Naive B cell (primary cell): Measurements from ENCODE around the gene NHEJ1. TPM values are rescaled to one million over a fixed set of nuclear protein-coding genes. Genes with fewer than 3 reads are reported as not detected.
A peak's percentile ranks its signal among the peaks of the same experiment; 100 is the strongest.

Experiments used
- ATAC-seq, 2 donors: fragments of 150-1000 bp; cut with Tn5 transposase; 2 replicates each; pipeline ENCODE4 v1.10.0; 2021; ENCODE audit warnings: low read depth in 2 of 2, mild to moderate bottlenecking in 2 of 2, moderate library complexity in 2 of 2
- DNase-seq: peaks from one replicate; pipeline ENCODE4 v3.0.0; 2022
- H3K27ac Mint-ChIP-seq, 6 donors: one replicate each; pipeline ENCODE4 v1.8.0; 2020 to 2022; ENCODE audit warnings: mild to moderate bottlenecking in 6 of 6, mixed read lengths in 6 of 6, moderate library complexity in 5 of 6, inconsistent platforms in 2 of 6
- H3K27me3 Mint-ChIP-seq, 3 donors: one replicate each; pipeline ENCODE4 v1.8.0; 2021 to 2022; ENCODE audit warnings: mixed read lengths in 3 of 3, mild to moderate bottlenecking in 1 of 3
- H3K36me3 Mint-ChIP-seq, 2 donors: one replicate each; pipeline ENCODE4 v1.8.0; 2020 to 2022; ENCODE audit warnings: mixed read lengths in 2 of 2, inconsistent platforms in 1 of 2, mild to moderate bottlenecking in 1 of 2
- H3K4me1 Mint-ChIP-seq, 3 donors: one replicate each; pipeline ENCODE4 v1.8.0; 2020 to 2022; ENCODE audit warnings: mixed read lengths in 3 of 3, inconsistent platforms in 1 of 3, mild to moderate bottlenecking in 1 of 3, moderate library complexity in 1 of 3
- H3K4me3 Mint-ChIP-seq, 8 donors: one replicate each; pipeline ENCODE4 v1.8.0; 2020 to 2022; ENCODE audit warnings: mild to moderate bottlenecking in 8 of 8, mixed read lengths in 8 of 8, moderate library complexity in 8 of 8, inconsistent platforms in 2 of 8
- H3K9me3 Mint-ChIP-seq, 7 donors: one replicate each; pipeline ENCODE4 v1.8.0; 2020 to 2022; ENCODE audit warnings: mixed read lengths in 7 of 7, mild to moderate bottlenecking in 5 of 7, inconsistent platforms in 2 of 7, moderate library complexity in 1 of 7
- polyA plus RNA-seq, 6 donors: library from polyadenylated mRNA; unstranded; fragments of 300-500 nt; fragmentation: Illumina TruSeq; gene quantifications; one replicate each; pipeline ENCODE4 v1.2.3, GENCODE V29; 2021; ENCODE audit warnings: low read depth in 6 of 6

Gene NHEJ1
- polyA plus RNA-seq, 6 donors from 2014 or later, result 24.8 to 31.5 (median 27.7) TPM

DNA sequence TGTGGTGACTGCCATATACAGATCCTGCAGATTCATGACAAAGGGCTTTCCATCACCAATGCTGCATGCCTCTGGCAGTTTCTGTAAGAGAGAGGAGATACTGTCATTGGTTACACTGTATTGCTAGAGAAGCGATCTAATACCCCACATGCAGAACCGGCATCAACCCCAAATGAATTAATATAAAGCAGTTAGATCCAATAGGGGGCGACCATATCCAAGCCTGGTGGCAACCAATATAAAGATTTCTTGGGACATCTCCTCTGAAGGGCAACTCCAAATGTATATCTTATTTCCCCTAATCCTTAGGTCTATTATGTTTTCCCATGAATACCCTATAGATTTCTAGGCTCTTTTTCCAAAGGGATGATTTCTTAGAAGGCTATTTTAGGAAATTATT, 82.5 kb downstream of the NHEJ1 start:
- no peaks in the 10 kb centered on the region for H3K27me3 Mint-ChIP-seq
- H3K4me1 Mint-ChIP-seq, result peaks cover 5 to 24% (median 21%) of the 10 kb centered on the region in 3 donors
- peaks cover 10 to 19% of the 10 kb centered on the region in 2 donors for H3K36me3 Mint-ChIP-seq
- H3K27ac Mint-ChIP-seq, result peak overlapping the region in 1 of 6 donors; percentile 24
- DNase-seq, result no peak
- no peak for ATAC-seq
- H3K9me3 Mint-ChIP-seq, result no peaks in the 10 kb centered on the region
- no peak overlapping the region for H3K4me3 Mint-ChIP-seq

DNA sequence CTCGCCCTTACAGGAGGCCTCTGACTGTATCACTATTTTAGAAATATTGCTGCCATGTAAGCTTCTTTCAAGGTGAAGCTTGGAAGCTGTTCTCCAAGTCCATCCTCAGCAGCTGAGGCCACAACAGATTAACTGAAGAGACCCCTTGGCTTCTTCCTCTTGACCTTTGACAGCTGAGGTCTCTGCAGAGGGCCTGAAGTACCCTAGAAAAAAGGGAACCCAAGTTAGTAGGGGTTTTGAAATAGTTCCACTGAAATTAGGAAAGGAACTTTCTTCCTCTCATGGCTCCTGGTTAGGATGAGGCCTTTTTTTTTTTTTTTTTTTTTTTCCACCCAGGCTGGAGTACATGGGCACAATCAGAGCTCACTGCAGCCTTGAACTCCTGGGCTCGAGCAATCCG, 84.4 kb downstream of the NHEJ1 start:
- no peak overlapping the region for H3K4me3 Mint-ChIP-seq
- DNase-seq (no peak), ATAC-seq (no peak)
- H3K4me1 Mint-ChIP-seq, result peaks cover 0 to 7% (median 5%) of the 10 kb centered on the region in 3 donors
- no peaks in the 10 kb centered on the region for H3K9me3 Mint-ChIP-seq
- H3K36me3 Mint-ChIP-seq, result peaks cover 14 to 27% of the 10 kb centered on the region in 2 donors
- no peaks in the 10 kb centered on the region for H3K27me3 Mint-ChIP-seq
- peak overlapping the region in 1 of 6 donors; percentile 26 for H3K27ac Mint-ChIP-seq

DNA sequence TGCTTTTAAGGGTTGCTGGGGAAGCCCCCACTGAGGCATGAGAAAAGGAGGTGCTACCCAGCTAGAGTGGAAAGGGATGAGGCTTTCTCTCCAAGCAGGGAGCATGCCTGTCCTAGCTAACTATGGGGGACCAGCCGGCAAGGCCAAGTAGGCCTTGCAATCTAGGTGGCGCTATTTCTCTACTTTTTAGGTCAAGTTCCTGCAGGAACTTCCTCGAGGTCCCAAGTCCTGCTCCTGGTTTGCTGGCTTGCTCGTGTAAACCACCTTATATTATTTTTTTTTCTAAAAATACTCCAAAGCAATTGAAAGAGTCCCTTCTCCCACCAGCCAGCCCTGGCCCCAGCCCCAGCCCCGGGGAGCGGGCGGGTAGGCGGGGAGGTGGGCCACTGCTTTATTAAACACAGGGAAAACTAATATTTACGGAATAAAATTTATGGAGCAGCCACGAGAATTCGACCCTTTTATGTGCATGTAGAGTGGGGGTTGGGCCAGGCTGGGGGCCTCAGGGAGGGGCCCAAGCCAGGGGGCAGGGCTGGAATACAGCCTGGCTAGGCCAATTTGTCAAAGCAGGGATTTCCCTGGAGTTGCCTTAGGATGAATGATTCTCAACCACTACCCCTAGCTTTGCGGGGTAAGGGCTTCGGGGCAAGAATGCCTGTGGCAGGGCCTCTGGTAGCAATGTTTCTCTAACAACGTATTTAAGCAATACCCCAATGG, 87.0 kb downstream of the NHEJ1 start:
- DNase-seq, result no peak
- Mint-ChIP-seq H3K4me1 (no peaks in the 10 kb centered on the region), H3K4me3 (no peak overlapping the region), H3K36me3 (peaks cover 14 to 27% of the 10 kb centered on the region in 2 donors), H3K27me3 (no peaks in the 10 kb centered on the region), H3K9me3 (no peaks in the 10 kb centered on the region), H3K27ac (no peak overlapping the region)
- no peak for ATAC-seq

DNA sequence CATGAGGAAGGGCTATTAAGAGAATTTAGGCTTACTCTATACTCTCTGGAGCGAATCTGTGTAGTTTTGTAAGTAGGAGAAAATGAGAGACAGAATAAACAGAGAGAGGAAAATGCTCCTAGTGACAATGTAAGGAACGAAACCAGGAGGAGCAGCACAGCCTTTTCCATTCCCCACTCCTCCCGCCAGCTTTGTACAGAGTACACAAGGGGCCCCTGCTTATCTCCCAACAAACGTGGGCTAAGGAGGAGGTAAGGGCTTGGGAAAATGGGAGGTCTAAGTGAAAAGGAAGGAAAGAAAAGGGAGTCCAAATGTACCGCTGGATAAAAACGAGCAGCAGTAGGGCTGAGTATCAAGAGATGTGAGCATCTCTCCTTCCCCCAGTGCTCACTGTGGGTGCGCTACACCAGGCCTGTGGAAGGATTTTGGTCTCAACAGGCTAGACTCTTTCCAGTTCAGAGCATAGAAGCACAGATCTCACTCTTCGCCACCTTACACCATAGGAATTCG, 87.8 kb downstream of the NHEJ1 start:
- no peaks in the 10 kb centered on the region for H3K4me1 Mint-ChIP-seq
- ATAC-seq, result no peak
- no peak for DNase-seq
- peaks cover 13 to 27% of the 10 kb centered on the region in 2 donors for H3K36me3 Mint-ChIP-seq
- H3K4me3 Mint-ChIP-seq, result no peak overlapping the region
- H3K9me3 Mint-ChIP-seq, result no peaks in the 10 kb centered on the region
- peak overlapping the region in 2 of 6 donors; percentile 49 to 55 for H3K27ac Mint-ChIP-seq
- no peaks in the 10 kb centered on the region for H3K27me3 Mint-ChIP-seq

DNA sequence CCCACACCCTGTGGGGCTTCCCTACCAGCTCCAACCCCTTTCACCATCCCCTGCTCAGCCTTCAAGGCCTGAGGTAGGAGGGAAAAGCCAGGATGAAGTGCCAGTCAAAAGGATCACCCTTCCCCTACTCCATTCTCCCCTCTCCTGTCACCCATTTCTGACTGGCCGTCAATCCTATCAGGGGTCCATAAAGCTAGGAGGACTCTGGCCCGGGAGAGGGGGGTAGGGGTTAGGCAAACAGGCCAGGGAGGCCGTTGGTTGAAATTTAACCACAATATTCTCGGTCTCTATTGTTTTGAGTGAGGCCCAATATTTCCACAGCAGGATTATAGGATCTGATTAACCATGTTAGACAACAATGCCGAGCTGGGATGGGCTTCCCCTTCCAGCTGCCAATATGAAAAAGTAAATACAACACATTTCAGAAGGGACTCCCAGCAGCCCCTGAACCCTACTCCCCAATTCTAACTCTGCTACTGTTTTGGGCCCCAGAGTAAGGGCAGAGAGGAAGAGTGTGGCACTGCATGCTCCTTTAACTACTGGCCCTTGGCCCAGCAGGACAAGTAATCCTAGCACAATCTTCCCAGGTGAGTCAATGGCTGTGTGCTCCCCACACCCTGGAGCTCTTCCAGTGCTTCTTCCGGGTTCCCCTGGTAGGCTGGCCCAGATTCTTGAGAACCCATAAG, 89.3 kb downstream of the NHEJ1 start:
- DNase-seq (no peak), ATAC-seq (no peak)
- H3K4me3 Mint-ChIP-seq, result no peak overlapping the region
- no peaks in the 10 kb centered on the region for H3K4me1 Mint-ChIP-seq
- peaks cover 4 to 17% of the 10 kb centered on the region in 2 donors for H3K36me3 Mint-ChIP-seq
- no peaks in the 10 kb centered on the region for H3K9me3 Mint-ChIP-seq
- no peak overlapping the region for H3K27ac Mint-ChIP-seq
- H3K27me3 Mint-ChIP-seq, result peaks cover 0 to 5% (median 0%) of the 10 kb centered on the region in 3 donors

DNA sequence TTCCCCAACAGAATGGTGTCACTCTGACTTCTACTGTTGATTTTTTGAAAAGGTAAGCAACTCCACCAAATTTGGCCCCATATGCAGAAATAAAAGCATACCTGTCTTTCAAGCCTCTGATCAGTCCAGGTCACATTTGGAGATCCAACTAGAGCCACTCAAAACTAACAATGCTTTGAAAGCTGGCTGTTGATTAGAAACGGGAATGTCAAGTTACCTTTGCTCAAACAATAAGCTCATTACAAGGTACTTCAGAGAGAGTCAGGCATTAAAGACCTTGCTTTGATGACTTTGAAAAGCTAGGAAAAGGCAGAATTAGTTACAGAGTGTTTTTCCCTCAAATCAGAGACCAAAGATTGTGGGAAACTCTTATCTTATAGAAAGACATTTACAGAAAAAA, 95.1 kb downstream of the NHEJ1 start:
- ATAC-seq, result no peak
- Mint-ChIP-seq H3K27ac (peak overlapping the region in 1 of 6 donors; percentile 54), H3K9me3 (no peaks in the 10 kb centered on the region), H3K4me3 (no peak overlapping the region), H3K27me3 (peaks cover 31 to 43% (median 35%) of the 10 kb centered on the region in 3 donors), H3K36me3 (no peaks in the 10 kb centered on the region), H3K4me1 (peaks cover 0 to 3% (median 0%) of the 10 kb centered on the region in 3 donors)
- no peak for DNase-seq

DNA sequence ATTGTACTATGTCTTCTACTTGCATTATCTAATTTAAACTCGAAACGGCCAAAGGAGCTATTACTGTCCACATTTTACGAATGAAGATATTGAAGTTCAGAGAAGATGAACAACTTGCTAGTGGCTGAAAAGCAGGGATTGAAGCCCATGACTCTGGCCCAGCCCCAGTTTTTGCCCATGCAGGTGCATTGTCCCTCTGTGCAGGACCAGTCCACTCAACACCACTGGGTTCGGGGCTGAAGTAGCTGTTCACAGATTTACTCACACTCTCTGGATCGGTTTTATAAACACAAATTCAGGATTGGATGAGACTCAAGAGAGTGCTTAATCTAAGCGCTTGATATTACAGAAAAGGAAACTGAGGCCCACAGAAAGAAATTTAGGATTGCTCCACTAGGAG, 98.5 kb downstream of the NHEJ1 start:
- peaks cover 49 to 76% (median 56%) of the 10 kb centered on the region in 3 donors for H3K27me3 Mint-ChIP-seq
- H3K9me3 Mint-ChIP-seq, result no peaks in the 10 kb centered on the region
- ATAC-seq (no peak), DNase-seq (no peak)
- H3K36me3 Mint-ChIP-seq, result no peaks in the 10 kb centered on the region
- H3K27ac Mint-ChIP-seq, result no peak overlapping the region
- peak overlapping the region in 1 of 8 donors; percentile 29 for H3K4me3 Mint-ChIP-seq
- peaks cover 16 to 27% (median 21%) of the 10 kb centered on the region in 3 donors for H3K4me1 Mint-ChIP-seq

DNA sequence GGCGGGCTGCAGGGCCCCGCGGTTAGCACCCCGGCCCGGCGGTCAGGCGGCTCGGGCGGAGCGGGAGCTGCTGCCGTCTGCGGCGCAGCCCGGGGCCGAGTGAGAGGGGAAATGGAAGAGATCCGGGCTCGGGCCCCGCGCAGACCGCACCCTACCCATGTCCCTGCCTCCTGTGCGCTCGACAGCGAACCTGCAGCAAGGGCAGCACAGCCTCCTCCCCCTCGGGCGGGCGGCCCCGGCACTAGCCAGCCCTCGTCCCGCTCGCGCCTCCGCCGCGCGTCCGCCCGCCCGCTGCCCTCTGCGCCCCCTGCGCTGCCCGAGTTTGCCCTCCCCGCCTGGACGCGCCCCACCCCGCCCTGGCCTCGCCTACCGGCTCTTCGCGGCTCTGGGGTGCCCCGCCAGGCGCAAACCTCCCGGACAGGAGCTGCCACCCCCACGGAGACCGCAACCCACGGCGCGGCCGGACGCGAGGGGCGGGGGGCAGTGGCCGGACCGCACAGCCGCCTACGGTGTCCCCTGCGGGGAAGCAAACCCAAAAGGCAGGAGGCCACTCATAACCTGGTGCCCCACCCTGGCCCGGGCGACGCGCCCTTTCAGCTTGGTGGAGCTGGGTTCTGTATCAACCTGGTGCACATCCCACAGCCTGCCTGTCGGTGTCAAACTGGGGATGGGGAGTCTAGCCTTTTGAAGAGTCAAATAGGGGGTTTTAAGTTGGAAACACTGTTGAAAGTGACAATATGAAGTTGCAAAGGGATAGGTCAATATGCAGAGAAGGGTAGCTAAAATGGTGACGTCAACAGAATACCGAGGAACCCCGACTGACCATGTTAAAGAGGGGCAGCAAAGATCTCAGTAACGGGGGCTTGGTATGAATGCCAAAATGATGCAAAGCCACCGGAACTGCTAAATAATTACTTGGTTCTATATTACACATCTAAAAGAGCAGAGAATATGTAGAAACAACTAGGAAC, 99.5 kb downstream of the NHEJ1 start, which contains the start of gene IHH:
Gene IHH, minus strand, starts transcription at position 101 of the 971 bp plus-strand sequence. CDS start 454 bp downstream, outside the sequence.
- peak within 1 kb of the TSS in 2 of 6 donors; percentile 21 to 94 for H3K27ac Mint-ChIP-seq
- ATAC-seq, result peak in 1 of 2 donors; percentile 15
- H3K36me3 Mint-ChIP-seq, result peaks cover 0 to 3% of the 10 kb centered on the region in 2 donors
- H3K4me1 Mint-ChIP-seq, result peaks cover 16 to 29% (median 21%) of the 10 kb centered on the region in 3 donors
- H3K9me3 Mint-ChIP-seq, result peaks cover 0 to 2% (median 0%) of the 10 kb centered on the region in 7 donors
- DNase-seq, result no peak
- peak within 1 kb of the TSS; percentile 9 to 77 (median 70) for H3K4me3 Mint-ChIP-seq
- peaks cover 54 to 80% (median 63%) of the 10 kb centered on the region in 3 donors for H3K27me3 Mint-ChIP-seq

DNA sequence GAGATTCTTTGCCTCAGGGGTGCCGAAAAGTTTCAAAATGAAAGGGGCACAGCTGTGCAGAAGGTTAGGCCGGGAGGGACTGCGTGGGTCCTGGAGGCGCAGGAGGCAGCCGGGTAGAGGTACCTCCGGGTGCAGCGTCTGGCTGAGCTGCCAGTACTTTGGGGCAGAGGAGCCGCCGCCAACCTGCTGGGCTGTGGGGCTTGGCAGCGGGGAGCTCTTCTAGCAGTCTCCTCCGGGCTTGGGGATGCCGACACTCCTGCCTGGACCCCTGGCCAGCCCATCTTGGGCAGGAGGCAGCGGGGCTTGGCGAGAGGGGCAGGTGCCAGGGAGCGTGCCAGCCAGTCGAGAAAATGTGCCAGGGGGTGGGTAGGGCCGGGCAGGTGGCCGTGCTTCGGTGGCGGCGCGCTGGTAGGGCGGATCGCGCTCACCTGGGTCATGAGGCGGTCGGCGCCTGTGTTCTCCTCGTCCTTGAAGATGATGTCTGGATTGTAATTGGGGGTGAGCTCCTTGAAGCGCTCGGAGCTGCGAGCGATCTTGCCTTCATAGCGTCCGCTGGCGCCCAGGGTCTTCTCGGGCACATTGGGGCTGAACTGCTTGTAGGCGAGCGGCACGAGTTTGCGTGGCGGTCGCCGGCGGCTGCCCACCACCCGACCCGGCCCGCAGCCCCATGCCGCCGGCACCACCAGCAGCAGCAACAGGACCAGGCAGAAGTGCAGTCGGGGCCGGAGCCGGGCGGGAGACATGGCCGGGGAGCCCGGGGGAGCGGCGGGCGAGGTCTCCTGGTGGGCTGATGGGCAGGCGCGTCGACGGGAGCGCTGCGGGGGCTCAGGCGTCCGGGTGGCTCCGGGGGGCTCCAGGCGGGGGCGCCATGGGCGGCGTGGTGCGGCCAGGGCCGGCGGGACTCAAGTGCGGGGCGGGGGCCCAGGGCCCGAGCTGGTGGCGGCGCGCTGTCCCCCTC, 100.6 kb downstream of the NHEJ1 start:
- Mint-ChIP-seq H3K9me3 (peaks cover 0 to 2% (median 0%) of the 10 kb centered on the region in 7 donors), H3K4me3 (peak overlapping the region in 7 of 8 donors; percentile 57 to 82 (median 71)), H3K27ac (peak overlapping the region in 2 of 6 donors; percentile 21 to 94), H3K27me3 (peaks cover 55 to 90% (median 71%) of the 10 kb centered on the region in 3 donors), H3K4me1 (peaks cover 16 to 29% (median 21%) of the 10 kb centered on the region in 3 donors), H3K36me3 (peaks cover 0 to 8% of the 10 kb centered on the region in 2 donors)
- DNase-seq (no peak), ATAC-seq (no peak)

DNA sequence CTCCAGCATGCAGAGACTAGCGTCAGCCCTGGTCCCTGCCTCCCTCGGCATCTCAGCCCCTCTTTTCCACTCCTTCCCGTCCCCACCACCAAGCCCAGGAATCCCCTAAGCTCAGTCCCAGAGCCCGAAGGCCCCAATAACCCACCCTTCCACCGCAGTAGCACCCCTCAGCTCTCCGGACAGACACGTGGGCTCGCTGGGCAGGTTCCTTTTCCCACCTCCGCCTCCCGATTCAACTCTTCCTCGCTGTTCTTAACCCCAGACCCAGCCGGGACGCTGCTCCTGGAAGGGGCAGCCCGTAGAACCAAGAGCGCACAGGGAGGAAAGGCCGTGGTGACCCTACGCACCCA, 101.3 kb downstream of the NHEJ1 start:
- H3K36me3 Mint-ChIP-seq, result peaks cover 0 to 8% of the 10 kb centered on the region in 2 donors
- H3K27ac Mint-ChIP-seq, result peak overlapping the region in 1 of 6 donors; percentile 43
- ATAC-seq (no peak), DNase-seq (no peak)
- H3K9me3 Mint-ChIP-seq, result peaks cover 0 to 2% (median 0%) of the 10 kb centered on the region in 7 donors
- peaks cover 16 to 29% (median 21%) of the 10 kb centered on the region in 3 donors for H3K4me1 Mint-ChIP-seq
- H3K4me3 Mint-ChIP-seq, result peak overlapping the region in 7 of 8 donors; percentile 13 to 82 (median 69)
- peaks cover 49 to 90% (median 69%) of the 10 kb centered on the region in 3 donors for H3K27me3 Mint-ChIP-seq

DNA sequence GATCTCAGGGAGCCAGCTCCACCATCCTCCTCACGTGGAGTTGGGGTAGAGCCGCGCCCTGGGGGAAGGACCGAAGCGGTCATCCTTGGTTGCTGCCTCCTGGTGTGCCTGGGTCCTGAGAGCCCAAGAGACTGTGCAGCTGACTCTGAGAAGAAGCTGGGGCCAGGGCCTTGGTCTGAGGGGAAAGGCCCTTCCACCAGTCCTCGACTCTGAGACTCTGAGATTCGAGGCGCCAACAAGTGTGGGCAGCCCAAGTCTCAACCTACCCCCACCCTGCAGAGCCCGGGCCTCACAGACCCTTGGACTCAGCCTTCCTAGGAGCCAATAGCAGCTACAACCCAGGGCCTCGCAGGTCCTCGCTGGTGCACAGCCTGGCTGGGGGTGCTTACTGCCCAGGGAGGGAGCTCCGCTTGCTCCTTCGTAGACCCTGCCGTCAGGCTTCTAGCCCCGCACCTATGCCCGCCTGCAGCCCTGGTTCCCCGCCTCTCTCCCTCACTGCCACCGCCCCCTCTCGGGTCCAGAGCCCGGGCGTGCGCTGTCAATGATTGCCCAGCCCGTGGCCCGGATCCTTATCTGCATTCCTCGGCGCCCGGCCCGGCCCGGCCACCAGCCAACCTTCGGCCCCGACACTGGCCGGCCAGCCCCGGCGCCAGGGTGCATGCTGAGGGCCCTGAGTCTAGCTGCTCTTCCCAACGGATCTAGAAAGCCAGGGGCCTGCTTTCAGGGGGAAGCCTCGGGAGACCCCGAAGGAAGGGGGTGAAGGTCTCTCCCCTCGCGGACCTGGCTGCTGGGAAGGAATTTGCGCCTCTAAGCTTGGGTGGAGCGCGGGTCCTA, 101.9 kb downstream of the NHEJ1 start:
- Mint-ChIP-seq H3K4me1 (peaks cover 16 to 29% (median 21%) of the 10 kb centered on the region in 3 donors), H3K9me3 (peaks cover 0 to 2% (median 0%) of the 10 kb centered on the region in 7 donors), H3K27me3 (peaks cover 50 to 93% (median 69%) of the 10 kb centered on the region in 3 donors), H3K36me3 (peaks cover 0 to 8% of the 10 kb centered on the region in 2 donors), H3K27ac (peak overlapping the region in 2 of 6 donors; percentile 41 to 56), H3K4me3 (peak overlapping the region in 6 of 8 donors; percentile 35 to 82 (median 69))
- no peak for ATAC-seq
- no peak for DNase-seq
